HCT116 (cell line): Measurements from ENCODE around the gene SRP9.

ENCODE experiments used
- ATF3 ChIP-seq: IDR thresholded peaks from 2 replicates; pipeline ENCODE4 v1.6.1; 2012
- CEBPB ChIP-seq: IDR thresholded peaks from 2 replicates; pipeline ENCODE4 v1.6.1; 2012; ENCODE audit warnings: low read depth
- CTCF ChIP-seq, 3 experiments: fragments of 200-600 bp in 1 of 3; sonication (generic) in 1 of 3; IDR thresholded peaks in 2 of 3; conservative IDR thresholded peaks in 1 of 3; 2 replicates each; pipeline ENCODE4 v1.5.1; 2012 to 2017; ENCODE audit warnings: low read depth in 2 of 3, low read length in 2 of 3, antibody characterized with exemption in 1 of 3, borderline replicate concordance in 1 of 3, control low read depth in 1 of 3, mild to moderate bottlenecking in 1 of 3, mixed read lengths in 1 of 3, mixed run types in 1 of 3, moderate library complexity in 1 of 3; ENCODE audit not compliant: insufficient read depth in 1 of 3
- ELF1 ChIP-seq: IDR thresholded peaks from 2 replicates; pipeline ENCODE4 v1.6.1; 2012; ENCODE audit warnings: low read depth, borderline replicate concordance
- EZH2 ChIP-seq: fragments of 200-600 bp; sonication (generic); IDR thresholded peaks from 2 replicates; pipeline ENCODE4 v1.6.1; 2017; ENCODE audit warnings: antibody characterized with exemption, mixed run types
- EZH2phosphoT487 ChIP-seq: fragments of 200-600 bp; IDR thresholded peaks from 2 replicates; pipeline ENCODE4 v1.6.1; 2018; ENCODE audit warnings: antibody characterized with exemption, borderline replicate concordance
- JUND ChIP-seq: IDR thresholded peaks from 2 replicates; pipeline ENCODE4 v1.6.1; 2012
- POLR2A ChIP-seq: IDR thresholded peaks from 2 replicates; pipeline ENCODE4 v1.7.0; 2011; ENCODE audit warnings: borderline replicate concordance; ENCODE audit not compliant: insufficient read depth, insufficient read length; ENCODE audit errors: extremely low read depth
- RAD21 ChIP-seq: IDR thresholded peaks from 2 replicates; pipeline ENCODE4 v1.6.1; 2012; ENCODE audit warnings: low read depth, mild to moderate bottlenecking
- SP1 ChIP-seq: IDR thresholded peaks from 2 replicates; pipeline ENCODE4 v1.6.1; 2012; ENCODE audit warnings: low read depth
- SRF ChIP-seq: IDR thresholded peaks from 2 replicates; pipeline ENCODE4 v1.6.1; 2012; ENCODE audit warnings: low read depth
- ZNF274 ChIP-seq: fragments of 200-500 bp; sonication (Bioruptor generic); IDR thresholded peaks from 2 replicates; pipeline ENCODE4 v1.6.1; 2014; ENCODE audit warnings: mild to moderate bottlenecking, low read depth, low read length, inconsistent platforms

- TF ChIP-seq CTCF (IDR thresholded peaks at IDR 0.05 in 2 of 3, conservative IDR thresholded peaks at IDR 0.05 in 1 of 3; ENCODE audit: borderline replicate concordance in 1 of 3, insufficient read depth in 1 of 3, low read depth in 2 of 3, low read length in 2 of 3) (no peak), POLR2A (no peak), EZH2 (no peak), ELF1 (no peak), CEBPB (no peak), JUND (no peak), ATF3 (no peak), SP1 (no peak), RAD21 (no peak), EZH2phosphoT487 (no peak), SRF (no peak), ZNF274 (no peak)
Measured at GRCh38 chr1:225752245-225752644, 25.4 kb upstream of the SRP9 start.
